Stimulated activated CD8-positive, alpha-beta memory T cell treated with anti-CD3 and anti-CD28 coated beads, Interleukin-12 subunit alpha, Interleukin-12 subunit beta, amount 100 ng/mL, for 4 hours (primary cell): ENCODE data around the gene RASGEF1C.
A peak's percentile ranks its signal among the peaks of the same experiment; 100 is the strongest.

Experiments
- DNase-seq: peaks from one replicate; pipeline ENCODE4 v3.0.0-alpha.2; 2020; ENCODE audit warnings: low read depth

Gene RASGEF1C

GRCh38 chr5:180081481-180081880 lies 127.5 kb downstream of the RASGEF1C start:
- no peak for DNase-seq

DNA sequence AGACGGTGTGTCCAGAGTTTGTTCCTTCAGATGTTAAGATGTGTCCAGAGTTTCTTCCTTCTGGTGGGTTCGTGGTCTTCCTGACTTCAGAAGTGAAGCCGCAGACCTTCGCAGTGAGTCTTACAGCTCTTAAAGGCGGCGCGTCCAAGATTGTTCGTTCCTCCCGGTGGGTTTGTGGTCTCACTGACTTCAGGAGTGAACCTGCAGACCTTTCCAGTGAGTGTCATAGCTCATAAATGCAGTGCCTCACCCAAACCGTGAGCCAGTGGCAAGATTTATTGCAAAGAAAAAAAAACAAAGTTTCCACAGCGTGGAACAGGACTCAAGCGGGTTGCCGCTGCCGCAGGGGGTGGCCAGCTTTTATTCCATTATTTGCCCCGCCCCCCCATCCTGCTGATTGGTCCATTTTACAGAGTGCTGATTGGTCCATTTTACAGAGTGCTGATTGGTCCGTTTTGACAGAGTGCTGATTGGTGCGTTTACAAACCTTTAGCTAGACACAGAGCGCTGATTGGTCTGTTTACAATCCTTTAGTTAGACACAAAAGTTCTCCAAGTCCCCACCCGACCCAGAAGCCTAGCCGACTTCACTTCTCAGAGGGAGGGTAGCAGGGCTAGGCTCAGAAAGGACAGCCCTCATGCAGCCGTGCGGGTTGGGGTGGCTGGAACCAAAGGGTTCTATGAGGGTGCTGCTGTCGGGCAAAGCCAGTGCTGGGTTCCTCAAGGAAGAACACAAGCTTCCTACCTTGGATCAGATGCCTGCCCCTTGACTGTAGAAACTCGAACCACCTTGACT lies 128.3 kb downstream of the RASGEF1C start:
- DNase-seq, result no peak

DNA sequence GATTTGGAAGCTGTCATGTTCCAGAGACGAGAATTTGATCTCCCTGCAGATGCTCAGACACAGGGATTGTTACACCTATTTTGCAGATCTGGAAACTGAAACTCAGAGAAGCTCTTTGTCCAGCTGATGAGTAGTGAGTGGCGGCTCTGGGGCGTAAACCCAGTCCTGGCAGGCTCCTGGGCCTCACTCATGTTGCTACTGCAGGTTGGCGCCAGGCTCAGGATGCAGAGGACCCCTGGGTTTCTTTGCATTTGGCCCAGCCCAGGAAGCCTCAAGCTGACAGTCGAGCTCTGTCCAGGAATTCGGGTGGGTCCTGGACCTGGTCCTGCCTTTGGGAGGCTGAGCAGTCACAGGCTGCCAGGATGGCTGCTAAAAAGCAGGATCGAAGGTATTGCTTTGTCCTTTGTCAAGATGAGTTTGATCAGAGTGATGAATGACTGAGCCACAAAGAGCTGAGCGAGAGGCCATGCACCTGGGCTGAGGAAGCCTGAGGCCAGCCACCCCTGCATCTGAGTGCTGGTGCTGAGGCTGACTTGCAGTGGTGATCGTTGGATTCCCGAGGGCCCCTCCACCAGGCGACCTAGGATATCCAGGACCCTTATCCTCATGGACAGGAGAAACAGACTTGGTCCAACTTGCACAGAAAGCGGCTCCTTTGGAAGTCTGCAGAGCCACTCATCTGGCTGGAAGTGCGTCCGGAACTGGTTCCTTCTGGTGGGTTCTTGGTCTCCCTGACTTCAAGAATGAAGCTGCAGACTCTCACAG lies 129.1 kb downstream of the RASGEF1C start:
- DNase-seq, result no peak

- DNase-seq, result no peak
Measured at GRCh38 chr5:180078348-180078747, 130.7 kb downstream of the RASGEF1C start.

DNA sequence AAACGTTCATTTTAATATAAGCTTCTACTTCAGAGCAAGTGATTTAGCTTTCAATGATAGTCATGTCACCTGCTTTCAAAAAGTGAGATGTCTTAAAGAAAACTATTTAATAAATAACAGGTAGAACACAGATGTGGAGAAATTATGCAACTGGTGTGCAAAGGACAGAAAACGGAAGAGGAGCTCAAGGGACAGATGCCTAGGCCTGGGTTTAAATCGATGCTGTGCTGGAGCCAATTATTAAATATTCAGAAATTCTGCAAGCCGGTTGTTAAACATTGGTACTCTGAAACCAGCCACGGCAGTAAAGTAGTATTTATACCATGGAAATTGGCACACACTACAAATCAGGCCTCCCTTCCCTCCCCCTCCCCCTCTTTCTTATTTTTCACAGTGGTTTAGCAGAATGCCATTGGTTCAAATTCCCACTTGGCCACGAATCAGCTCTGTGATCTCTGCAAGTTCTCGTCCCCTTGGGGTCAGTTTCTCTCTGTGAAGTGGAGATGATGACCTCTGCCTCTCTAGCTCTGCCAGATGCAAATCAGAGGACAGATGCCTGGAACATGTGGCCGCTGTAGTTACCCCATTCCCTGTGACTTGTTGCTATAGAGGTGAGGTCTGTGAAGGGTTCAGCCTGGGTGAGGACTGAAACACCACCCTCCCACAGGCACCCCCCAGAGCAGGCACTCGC lies 131.3 kb downstream of the RASGEF1C start:
- DNase-seq, result no peak

DNA sequence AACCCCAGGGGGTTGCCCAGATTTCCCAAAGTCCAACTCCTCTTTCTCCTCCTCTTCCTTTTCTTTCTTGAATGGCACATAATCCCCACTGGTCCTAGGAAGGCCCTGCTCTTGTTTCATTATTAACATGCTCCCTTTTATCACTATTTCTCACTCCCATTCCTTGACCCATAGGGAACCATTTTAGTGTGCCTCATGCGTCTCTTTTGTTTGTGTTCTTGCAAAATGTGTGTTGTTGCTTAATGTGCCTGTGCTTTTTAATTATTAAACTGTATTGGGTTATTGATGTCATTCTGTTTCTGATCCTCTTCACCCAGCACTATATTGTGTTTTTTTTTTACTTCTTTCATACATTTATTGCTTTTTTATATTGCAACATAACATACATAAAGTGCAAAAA lies 133.3 kb downstream of the RASGEF1C start:
- no peak for DNase-seq

DNA sequence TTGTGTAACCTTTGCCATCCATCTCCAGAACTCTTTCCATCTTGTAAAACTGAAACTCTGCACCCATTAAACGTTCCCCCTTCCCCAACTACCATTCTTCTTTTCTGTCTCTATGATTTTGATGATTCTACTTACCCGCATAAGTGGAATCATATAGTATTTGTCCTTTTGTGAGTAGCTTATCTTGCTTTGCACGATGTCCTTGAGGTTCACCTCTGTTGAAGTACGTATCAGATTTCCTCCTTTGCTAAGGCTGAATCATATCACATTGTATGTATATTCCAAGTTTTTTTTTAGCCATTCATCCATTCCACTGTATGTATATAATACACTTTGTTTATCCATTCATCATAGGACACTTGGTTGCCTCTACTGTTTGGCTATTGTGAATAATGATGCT lies 134.5 kb downstream of the RASGEF1C start:
- no peak for DNase-seq

DNA sequence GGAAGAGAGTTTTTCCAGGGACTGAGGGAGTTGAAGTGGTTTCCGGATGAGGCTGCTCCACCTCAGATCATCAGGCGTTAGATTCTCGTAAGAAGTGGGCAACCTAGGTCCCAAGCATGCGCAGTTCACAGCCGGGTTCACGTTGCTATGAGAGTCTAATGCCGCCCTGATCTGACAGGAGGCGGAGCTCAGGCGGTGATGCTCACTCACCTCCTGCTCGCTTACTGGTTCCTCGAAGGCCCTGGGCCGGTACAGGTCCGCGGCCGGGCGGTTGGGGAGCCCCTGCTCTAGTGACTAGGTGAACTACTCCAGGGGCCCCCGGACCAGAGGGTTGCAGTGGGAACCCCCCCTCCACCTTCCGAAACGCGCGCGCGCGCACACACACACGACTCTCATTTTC lies 136.5 kb downstream of the RASGEF1C start:
- DNase-seq, result no peak

DNA sequence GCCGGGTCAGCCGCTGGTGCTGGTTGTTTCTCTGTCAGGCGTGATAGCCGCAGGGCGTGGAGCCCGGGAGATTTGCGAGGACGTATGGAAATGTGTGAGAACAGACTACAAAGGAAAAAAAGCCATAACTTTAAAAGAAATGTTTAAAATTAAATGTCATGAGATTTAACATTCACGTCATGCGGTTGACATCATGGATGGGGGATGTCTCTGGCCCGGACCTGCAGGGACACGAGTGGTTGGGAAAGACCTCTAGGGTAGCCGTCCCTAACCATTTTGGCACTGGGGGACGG lies 136.8 kb downstream of the RASGEF1C start:
- DNase-seq, result no peak

DNA sequence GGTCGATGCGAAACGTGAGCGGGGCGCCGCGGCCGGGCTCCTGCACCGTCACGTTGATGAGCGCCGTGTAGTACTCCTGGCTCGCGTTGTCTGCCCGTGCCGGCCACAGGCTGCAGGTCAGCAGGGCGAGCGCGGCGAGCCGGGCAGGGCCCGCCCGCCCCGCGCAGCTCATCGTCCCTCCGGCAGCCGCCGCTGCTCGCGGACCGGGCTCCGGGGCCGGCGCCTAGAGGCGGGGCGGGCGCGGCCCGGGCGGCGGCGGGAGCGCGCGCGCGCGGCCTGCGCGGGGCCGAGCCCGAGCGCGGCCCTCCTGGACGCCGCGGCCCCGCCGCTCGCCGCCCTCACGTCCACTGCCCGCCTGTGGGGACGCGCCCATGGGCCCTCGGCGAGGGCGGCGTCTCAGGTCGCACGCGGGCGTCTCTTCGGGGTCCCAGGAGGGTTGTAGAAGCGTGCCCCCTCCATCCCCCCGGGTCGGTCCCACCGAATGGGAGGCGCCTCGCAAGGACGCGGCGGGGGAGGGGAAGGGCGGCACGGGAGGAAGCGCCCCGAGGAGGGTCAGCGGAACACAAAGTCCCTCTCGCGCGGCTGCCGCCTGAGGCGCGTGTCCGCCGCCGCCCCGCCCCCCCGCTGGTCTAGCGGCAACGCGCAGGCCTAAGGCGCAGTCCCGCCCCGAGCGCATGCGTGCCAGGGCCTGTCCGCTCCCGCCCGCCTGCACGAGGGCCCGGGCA lies 137.3 kb downstream of the RASGEF1C start, which contains the start of gene RNF130:
Gene RNF130 (minus strand): TSS at position 229 of the 725 bp plus-strand sequence. CDS start 57 bp downstream, at position 172.
- peak; percentile 80 for DNase-seq

GRCh38 chr5:180070756-180071530 lies 138.1 kb downstream of the RASGEF1C start:
- DNase-seq, result no peak

DNA sequence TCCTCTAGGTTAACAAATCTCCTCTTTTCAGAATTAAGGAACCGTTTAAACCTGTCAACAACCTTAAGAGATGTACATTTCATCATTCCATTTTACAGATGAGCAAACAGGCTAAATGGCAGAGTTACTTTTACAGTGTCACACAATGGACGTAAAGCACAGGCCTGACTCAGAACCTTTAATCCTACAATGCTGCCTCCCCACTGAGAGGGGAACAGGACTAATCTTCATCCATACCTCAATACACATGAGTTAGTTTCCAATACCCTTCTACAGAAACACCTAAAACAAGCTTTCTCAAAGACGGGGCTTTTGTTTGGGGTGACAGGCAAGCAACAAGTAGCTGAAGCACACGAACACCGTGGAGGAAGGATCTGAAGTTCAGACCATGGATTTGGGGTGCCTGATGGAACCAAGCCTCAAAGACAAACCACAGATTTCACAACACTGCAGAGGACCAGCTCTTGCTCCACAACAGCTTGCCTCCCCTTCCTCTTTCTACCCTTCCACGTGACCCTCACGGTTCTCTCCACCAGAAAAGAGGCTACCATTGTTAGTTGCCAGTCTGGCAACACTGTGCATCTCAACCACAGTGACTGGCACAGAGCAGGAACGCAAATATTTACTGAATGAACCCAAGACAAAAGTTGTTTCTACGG lies 139.3 kb downstream of the RASGEF1C start:
- DNase-seq, result no peak

GRCh38 chr5:180068519-180069090 lies 140.4 kb downstream of the RASGEF1C start:
- no peak for DNase-seq

DNA sequence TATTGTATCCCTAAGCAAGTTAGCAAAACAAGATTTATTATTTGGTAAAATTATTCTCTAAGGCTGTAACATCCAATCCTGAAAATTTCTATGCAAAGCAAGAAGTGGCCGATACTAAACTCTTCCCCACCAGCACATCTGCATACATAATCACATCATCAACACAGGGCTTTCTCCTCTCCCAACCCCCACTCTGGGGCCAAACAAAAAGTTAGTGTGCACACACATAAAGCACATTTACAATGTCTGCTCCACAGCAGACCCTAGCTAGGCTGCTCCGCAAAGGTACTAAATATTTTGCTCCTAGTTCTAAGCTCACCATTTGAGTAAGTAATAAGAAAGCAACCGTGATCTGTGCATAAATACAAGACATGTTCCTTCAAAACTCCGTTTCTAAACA lies 141.0 kb downstream of the RASGEF1C start:
- no peak for DNase-seq

GRCh38 chr5:180060192-180060591 lies 148.8 kb downstream of the RASGEF1C start:
- DNase-seq, result no peak

GRCh38 chr5:180059326-180059725 lies 149.7 kb downstream of the RASGEF1C start:
- DNase-seq, result no peak

- DNase-seq, result no peak
Measured at GRCh38 chr5:180056153-180056552, 152.9 kb downstream of the RASGEF1C start.

DNA sequence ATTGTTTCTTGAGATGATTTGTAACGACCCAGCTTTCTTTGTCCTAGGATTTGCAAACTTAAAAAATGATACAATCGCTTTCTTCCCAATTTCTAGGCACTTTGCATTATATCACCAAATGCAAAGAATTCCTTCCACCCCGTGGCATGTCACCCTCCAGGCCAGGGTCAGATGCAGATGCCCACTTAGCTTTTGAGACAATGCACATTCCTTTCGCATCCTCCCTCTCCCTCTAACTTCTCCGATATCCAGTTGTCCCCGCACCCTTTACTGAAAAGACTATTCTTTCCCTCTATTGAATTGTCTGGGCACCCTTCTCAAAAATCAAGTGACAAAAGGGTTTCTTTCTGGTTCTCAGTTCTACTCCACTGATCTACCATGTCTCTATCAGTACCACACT lies 154.8 kb downstream of the RASGEF1C start:
- no peak for DNase-seq

- no peak for DNase-seq
Measured at GRCh38 chr5:180053061-180053602, 155.9 kb downstream of the RASGEF1C start.

GRCh38 chr5:180052211-180052818 lies 156.7 kb downstream of the RASGEF1C start:
- DNase-seq, result no peak
